ENCODE data around the gene TRAF3.
"Not testable (repeated sequence)": the region's sequence is repeated elsewhere in the genome, so short reads cannot be mapped to it uniquely, and the experiment has no call there.

The TRAF3 gene

DNA sequence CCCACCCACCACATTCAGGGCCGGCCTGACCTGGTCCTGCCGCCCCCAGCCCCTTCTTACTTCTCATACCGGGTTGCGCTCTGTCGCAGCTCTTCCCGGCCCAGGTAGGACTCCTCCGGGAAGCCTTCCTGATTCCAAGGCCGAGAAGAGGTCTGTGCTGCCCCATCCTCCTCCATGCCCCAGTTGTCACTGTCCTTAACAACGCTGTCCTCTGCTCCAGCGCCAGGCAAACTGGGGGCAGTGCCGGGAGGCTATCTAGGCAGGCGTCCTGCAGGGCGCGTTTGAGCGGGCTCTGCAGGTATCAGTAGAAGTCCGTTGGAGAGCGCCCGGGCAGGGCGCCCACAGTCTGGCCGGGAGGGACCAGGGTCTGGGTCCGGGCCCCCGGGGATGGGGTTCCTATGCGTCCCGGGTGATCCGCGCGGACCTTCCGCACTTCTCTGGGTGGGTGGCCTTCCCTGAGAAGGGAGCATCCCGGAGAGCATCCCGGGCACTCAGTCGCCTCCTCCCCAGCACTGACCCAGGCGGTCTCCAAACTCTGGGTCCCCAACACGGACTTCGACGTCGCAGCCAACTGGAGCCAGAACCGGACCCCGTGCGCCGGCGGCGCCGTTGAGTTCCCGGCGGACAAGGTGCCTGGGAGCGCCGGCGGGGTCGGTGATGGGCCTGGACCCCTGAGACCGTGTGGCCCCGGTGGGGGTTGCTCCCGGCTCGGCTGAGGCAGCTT lies 146.1 kb downstream of the TRAF3 start:
- DNase-seq (ENCODE audit: low read depth, low spot score) = no peak

- DNase-seq (ENCODE audit: low read depth, low spot score) = no peak
These were observed 146.8 kb downstream of the TRAF3 start for GRCh38 chr14:102923925-102924486.

DNA sequence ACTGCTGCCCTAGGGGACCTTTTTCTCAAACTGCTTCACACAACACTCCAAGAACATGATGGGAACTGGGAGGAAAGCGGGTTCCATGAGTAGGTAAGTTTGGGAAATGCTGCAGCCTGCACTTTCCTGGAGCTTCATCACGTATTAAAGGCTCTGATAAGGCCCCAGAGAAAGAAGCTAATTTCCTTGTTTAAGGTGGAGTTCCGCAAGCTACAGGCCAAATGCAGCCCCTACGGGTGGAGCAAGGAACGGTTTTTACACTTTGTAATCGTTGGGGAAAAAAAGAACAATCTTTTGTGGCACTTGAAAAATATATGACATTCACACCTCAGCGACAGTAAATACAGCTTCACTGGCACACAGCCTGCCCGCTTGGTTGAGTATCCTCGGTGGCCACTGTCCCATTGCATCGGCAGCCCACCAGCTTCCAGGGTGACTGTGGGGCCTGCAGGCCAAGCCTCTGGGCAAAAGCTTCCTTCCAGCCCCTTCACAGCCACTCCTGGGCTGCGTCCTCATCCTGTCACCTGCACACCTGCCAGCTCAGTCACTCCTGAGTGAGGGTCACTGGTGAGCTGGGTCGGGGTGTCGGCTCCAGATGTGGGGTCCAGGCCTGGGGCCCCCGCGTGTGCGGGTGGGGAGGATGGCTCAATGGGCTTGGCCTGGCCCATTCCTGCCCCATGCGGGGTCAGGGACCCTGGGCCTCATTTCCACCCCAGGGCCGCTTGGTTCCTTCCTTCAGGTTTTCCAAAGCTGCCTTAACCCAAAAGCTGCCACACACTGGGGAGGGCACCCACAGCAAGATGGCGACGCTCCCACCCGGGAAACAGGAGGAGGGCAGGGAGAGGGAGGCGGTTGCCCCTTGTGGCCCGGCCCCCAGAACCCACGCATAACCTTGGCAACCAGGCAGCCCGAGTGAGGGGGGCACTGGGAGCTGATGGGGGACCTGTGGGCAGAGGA lies 147.7 kb downstream of the TRAF3 start:
- DNase-seq (ENCODE audit: low read depth, low spot score) = no peak

GRCh38 chr14:102925646-102926045 lies 148.4 kb downstream of the TRAF3 start:
- DNase-seq (ENCODE audit: low read depth, low spot score) = no peak

GRCh38 chr14:102926104-102926503 lies 148.9 kb downstream of the TRAF3 start:
- DNase-seq (ENCODE audit: low read depth, low spot score) = no peak

DNA sequence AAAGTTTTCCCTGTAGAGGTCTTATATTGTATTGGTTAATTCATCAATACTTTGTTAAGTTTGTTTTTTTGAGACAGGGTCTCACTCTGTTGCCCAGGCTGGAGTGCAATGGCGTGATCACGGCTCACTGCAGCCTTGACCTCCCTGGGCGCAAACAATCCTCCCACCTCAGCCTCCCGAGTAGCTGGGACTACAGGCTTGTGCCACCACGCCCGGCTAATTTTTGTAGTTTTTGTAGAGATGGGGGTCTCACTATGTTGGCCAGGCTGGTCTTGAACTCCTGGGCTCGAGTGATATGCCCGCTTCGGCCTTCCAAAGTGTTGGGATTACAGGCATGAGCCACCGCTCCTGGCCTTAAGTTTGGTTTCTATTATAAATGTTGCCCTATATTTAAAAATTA lies 149.6 kb downstream of the TRAF3 start:
- DNase-seq (ENCODE audit: low read depth, low spot score) = not testable (repeated sequence)

GRCh38 chr14:102927346-102927877 lies 150.2 kb downstream of the TRAF3 start:
- no peak for DNase-seq (ENCODE audit: low read depth, low spot score)

DNA sequence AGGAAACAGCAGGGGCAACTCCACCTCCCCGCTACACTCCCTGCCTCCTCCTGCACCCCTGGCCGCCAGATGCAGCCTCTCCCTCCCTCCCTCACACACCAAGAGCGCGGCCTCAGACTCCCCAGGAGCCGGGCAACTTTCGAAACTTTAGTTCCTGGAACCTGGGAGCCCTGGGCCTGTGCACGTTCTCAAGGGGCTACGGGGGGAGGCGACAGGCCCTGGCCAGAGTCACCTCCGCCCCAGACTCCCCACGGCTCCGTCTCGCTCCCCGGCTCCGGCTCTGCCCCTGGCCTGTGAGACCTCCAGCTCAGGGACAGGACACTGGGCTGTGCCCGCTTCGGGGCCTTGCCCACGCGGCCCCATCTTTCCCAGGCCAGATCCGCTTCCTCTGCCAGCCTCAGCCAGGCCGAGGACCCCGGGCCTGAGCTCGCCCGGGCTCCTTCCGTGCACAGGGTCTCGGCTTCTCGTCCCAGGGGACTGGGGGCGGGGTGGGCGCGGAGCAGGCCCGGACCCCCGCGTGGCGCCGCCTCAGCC lies 150.7 kb downstream of the TRAF3 start:
- no peak for DNase-seq (ENCODE audit: low read depth, low spot score)

DNA sequence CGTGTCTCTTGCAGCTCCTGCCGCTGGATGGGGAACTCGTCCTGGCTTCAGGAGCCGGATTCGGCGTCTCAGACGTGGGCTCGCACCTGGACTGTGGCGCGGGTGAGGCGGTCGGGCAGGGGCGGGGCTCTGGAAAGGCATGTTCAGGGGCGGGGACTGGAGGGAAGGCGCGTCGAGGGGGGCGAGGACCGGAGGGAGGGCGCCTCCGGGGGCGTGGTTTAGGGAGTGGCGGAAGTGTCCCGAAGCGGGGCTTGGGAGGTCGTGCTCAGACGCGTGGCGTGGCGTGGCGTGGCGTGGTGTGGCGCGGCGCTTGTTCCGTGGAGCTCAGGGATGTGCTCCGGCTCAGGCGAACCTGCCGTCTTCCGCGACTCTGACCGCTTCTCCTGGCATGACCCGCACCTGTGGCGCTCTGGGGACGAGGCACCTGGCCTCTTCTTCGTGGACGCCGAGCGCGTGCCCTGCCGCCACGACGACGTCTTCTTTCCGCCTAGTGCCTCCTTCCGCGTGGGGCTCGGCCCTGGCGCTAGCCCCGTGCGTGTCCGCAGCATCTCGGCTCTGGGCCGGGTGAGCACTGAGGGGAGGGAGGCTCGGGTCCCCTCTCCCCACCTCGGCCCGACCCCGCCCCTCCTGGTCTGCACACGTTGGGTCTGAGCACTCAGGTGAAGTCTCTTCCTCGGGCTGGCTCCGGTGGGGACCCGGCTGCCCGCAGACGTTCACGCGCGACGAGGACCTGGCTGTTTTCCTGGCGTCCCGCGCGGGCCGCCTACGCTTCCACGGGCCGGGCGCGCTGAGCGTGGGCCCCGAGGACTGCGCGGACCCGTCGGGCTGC lies 151.4 kb downstream of the TRAF3 start:
- DNase-seq (ENCODE audit: low read depth, low spot score) = peak; percentile 48

DNA sequence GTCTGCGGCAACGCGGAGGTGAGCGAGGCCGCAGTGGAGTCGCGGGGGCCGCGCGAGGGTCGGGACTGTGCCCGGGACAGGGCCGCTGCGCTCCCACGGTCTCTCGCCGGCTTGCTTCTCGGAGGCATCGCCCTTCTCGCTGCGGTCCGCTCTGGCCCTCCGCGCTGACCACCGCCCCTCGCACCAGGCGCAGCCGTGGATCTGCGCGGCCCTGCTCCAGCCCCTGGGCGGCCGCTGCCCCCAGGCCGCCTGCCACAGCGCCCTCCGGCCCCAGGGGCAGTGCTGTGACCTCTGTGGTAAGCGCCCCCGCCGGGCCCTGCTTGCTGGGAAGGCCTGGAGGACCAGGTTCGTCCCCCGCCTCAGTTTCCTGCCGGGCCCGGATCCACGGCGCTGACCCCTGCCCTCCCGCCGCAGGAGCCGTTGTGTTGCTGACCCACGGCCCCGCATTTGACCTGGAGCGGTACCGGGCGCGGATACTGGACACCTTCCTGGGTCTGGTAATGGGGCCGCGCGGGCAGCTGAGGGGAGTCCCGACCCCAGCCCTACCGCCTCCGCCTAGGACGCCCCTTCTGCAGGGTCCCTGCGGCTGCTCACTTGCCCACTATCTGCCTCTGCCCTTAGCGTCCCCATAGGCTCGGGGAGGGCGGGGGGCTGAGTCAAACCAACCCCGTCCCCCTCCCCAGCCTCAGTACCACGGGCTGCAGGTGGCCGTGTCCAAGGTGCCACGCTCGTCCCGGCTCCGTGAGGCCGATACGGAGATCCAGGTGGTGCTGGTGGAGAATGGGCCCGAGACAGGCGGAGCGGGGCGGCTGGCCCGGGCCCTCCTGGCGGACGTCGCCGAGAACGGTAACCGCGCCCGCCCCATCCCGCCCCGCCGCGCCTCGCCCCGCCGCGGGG lies 152.2 kb downstream of the TRAF3 start:
- no peak for DNase-seq (ENCODE audit: low read depth, low spot score)

- no peak for DNase-seq (ENCODE audit: low read depth, low spot score)
These were observed 153.0 kb downstream of the TRAF3 start for GRCh38 chr14:102930138-102930752.

GRCh38 chr14:102930753-102931579 lies 153.7 kb downstream of the TRAF3 start:
- no peak for DNase-seq (ENCODE audit: low read depth, low spot score)

GRCh38 chr14:102931580-102932285 lies 154.5 kb downstream of the TRAF3 start:
- DNase-seq (ENCODE audit: low read depth, low spot score) = no peak

- no peak for DNase-seq (ENCODE audit: low read depth, low spot score)
These were observed 155.4 kb downstream of the TRAF3 start for GRCh38 chr14:102932484-102933248.

GRCh38 chr14:102933618-102934231 lies 156.5 kb downstream of the TRAF3 start:
- no peak for DNase-seq (ENCODE audit: low read depth, low spot score)

DNA sequence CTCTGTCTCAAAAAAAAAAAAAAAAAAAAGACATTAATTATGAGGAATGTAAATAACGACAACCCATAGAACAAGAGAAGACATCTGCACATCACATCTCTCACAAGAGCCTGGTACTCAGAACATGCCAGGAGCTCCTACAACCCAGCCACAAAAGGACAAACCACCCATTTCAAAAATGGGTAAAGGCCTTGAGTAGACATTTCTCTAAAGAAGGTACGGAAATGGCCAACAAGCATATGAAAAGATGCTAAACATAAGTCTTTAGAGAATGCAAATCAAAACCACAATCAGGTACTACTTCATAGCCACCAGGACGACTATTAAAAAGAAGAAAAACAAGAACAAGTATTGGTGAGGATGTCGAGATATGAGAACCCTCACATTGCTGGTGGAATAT lies 158.5 kb downstream of the TRAF3 start:
- DNase-seq (ENCODE audit: low read depth, low spot score) = no peak

All from activated CD4-positive, CD25-positive, alpha-beta regulatory T cell treated with anti-CD3 and anti-CD28 coated beads, Interleukin-2, amount 50 U/mL, for 16 hours (primary cell).